HG03575 (cell line): ENCODE measurements around the gene PXN.
"Not testable (repeated sequence)": the region's sequence is repeated elsewhere in the genome, so short reads cannot be mapped to it uniquely, and the experiment has no call there.

Experiments used
- ATAC-seq: cut with Tn5 transposase; IDR thresholded peaks from one replicate; pipeline ENCODE4 v1.9.1; 2021; ENCODE audit not compliant: unreplicated experiment, insufficient number of reproducible peaks, low FRiP score; ENCODE audit errors: extremely low read depth

Gene PXN

DNA sequence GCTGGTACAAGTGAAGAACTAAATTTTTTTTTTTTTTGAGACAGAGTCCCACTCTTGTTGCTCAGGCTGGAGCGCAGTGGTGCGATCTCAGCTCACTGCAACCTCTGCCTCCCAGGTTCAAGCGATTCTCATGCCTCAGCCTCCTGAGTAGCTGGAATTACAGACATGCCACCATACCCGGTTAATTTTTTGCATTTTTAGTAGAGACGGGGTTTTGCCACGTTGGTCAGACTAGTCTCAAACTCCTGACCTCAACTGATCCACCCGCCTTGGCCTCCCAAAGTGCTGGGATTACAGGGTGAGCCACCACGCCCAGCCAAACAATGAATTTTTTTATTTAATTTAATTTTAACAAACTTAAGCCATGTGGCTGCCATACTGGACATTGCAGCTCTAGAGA, 72.2 kb downstream of the PXN start:
- not testable (repeated sequence) for ATAC-seq

GRCh38 chr12:120190985-120191480, 74.5 kb downstream of the PXN start:
- ATAC-seq, result no peak

GRCh38 chr12:120190386-120190785, 75.1 kb downstream of the PXN start:
- ATAC-seq, result no peak

GRCh38 chr12:120186654-120187053, 78.9 kb downstream of the PXN start:
- no peak for ATAC-seq

DNA sequence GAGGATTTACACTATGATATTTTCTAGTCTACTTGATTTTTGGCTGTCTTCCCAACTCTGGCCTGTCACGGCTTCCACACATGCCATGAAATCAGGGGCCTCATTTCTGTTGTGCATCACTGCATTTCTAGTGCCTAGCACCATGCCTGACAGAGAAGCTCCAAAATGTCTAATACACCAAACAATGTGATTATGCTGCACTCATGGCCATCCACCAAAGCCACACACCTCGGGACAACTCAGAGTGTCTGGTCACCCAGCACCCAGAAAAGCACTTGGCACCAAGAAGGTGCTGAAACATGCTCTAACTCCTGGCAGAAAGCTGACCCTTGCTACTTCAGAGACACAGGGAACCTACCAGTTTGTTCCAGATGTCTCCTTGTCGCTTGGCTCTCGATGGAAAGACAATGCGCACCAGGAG, 82.3 kb downstream of the PXN start:
- no peak for ATAC-seq

- no peak for ATAC-seq
Observed at GRCh38 chr12:120181991-120182631, 83.4 kb downstream of the PXN start.

DNA sequence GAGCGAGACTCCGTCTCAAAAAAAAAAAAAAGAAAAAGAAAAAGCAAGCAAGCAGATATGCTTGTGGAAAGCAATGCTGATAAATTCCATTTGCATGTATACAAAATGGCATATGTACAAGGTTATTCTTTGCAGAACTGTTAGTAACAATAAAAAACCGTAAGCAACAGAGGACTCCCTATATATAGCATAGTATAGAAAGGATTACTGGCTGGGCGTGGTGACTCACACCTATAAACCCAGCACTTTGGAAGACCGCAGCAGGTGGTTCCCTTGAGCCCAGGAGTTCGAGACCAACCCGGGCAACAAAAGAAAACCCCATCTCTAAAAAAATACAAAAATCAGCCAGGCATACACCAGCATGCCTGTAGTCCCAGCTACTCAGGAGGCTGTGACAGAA, 84.6 kb downstream of the PXN start:
- no peak for ATAC-seq

- no peak for ATAC-seq
Observed at GRCh38 chr12:120175537-120175936, 90.0 kb downstream of the PXN start.

DNA sequence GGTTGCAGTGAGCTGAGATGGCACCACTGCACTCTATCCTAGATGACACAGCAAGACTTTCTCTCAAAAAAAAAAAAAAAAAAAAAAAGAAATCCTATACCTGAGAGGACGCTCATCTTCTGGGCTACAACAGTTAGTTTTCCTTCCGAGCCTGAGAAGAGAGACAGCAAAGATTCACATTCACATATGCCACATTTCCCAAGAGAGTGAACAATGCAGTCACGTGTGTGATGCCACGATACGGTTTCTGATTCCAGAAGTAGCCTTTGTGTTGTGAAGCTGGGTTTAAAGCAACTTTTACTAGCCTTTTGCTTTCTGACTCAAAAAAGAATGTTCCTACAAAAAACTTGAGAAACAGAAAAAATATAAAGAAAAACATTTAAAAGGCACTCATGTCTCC, 90.5 kb downstream of the PXN start:
- no peak for ATAC-seq

- no peak for ATAC-seq
Observed at GRCh38 chr12:120172053-120172452, 93.5 kb downstream of the PXN start.

DNA sequence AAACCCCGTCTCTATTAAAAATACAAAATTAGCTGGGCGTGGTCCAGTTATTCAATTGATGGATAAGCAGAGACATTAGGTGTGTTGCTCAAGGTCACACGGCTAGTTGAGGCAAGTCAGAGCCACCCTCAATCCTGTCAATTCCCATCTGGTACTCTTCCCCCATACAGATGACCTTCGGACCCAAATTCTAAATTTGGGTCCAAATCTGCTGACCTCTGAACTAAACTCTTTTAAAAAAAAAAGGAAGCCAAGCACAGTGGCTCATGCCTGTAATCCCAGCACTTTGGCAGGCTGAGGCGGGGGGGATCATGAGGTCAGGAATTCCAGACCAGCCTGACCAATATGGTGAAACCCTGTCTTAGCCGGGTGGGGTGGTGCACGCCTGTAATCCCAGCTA, 94.9 kb downstream of the PXN start:
- no peak for ATAC-seq

GRCh38 chr12:120169946-120170345, 95.6 kb downstream of the PXN start:
- ATAC-seq, result no peak

DNA sequence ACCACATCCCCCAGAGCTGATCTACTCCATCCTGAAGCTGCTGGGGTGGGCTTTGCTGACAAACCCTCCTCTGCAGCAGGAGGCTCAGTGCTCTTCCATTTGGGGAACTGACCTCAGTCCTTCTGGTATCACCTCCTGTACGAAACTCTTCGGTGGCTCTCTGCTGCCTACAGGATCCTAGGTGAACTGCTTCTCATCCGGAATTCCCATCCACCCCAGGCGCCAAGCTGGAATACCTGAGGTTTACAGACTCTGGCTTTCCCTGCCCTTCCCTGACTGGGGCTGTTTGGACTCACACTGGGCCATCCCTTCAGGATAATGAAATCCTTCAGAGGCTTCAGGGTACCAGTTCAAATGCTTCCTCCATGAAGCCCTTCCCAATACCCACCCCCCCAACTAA, 97.2 kb downstream of the PXN start:
- ATAC-seq, result no peak

DNA sequence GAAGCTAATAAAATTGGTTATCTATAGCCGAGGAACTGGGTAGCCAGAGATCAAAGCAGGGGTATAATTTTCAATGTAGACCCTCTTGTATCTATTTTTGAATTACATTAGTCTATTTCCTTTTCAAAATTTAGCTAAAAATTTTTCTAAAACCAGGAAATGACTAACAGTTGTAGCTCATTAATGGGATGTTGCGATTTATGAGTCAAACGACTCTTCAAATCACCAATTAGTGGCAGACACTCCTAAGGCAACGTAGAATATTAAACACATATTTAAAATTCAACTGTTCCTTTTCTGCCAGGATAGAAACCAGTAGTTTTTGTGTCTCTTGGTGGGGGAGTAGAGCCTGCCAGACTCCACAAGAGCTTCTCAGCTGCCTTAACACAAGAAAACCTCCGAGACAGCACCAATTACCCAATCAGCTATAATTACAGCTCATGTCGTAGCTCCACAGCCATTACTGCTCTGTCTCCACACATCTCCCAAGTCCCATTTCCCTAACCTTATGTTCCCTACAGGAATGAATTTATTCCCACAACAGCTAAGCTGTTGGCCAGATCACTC, 97.9 kb downstream of the PXN start:
- no peak for ATAC-seq

GRCh38 chr12:120164293-120164692, 101.2 kb downstream of the PXN start:
- ATAC-seq, result no peak

- no peak for ATAC-seq
Observed at GRCh38 chr12:120162763-120163162, 102.8 kb downstream of the PXN start.

DNA sequence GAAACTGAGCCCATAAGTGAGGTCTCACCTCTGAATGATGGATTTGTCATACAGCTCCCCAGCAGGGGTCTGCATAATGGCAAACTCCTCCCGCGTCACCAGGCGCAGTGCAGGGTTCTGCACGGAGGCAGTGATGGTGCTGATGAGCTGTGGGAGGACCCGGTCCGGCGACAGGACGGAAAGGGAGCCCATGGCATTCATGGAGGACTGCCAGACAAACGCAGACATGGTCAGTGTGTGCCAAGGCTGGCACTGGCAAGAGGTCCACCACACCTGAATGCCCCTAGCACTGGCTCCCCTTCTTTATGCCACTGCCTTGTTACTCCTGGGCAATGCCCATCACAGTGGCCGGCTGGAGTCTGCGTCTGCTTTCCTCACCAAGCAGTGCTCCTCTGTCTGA, 103.7 kb downstream of the PXN start:
- no peak for ATAC-seq
